HS-5 (cell line): ENCODE data around the gene SLC50A1.
"Not testable (repeated sequence)": the region's sequence is repeated elsewhere in the genome, so short reads cannot be mapped to it uniquely, and the experiment has no call there.

ENCODE experiments used
- DNase-seq: peaks from one replicate; pipeline ENCODE4 v3.0.0-alpha.2; 2012; ENCODE audit warnings: low read depth

SLC50A1 gene

DNA sequence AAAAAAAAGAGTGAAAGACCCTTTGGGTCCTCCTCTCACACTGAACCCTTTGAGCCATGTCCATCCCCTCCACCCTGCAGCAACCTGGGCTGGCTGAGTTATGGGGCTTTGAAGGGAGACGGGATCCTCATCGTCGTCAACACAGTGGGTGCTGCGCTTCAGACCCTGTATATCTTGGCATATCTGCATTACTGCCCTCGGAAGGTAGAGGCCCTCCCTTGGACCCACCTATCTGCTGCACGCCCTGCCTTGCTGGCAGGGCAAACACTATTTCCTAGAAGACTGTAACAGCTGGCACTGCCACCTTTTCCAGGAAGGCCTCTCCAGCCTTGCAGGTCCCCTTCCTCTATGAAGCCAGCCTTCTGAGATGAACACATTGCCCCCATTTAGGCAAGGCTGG is 1.1 kb downstream of the SLC50A1 start:
- no peak for DNase-seq

DNA sequence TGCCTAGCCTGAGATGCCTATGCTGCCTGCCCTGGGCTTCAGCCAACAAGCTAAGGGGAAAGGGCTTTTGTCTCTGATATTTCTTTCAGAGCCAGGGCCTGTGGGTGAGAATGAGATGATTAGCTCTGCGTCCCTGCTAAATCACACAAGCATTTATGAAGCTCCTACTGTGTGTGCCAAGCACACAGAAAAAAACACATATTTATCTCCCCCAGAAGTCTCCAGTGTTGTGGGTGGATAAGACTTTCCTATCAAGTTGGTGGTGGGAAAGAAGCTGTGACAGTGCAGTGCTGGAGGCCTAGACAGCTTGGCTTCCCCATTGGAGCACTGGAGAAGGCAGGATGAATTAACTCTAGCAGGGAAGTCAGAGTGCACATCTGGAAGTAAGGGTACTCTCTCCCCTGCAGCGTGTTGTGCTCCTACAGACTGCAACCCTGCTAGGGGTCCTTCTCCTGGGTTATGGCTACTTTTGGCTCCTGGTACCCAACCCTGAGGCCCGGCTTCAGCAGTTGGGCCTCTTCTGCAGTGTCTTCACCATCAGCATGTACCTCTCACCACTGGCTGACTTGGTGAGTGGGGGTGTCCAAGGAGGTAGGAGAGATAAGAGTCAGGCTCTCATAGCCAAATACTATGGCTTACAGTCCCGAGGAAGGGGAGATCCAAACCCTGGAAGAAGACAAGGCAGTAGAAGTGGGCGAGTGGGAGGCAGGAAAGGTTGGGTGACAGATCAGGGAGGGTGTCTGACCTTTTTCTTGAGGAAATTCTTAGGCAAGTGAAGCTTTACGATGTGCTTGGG is 1.7 kb downstream of the SLC50A1 start:
- DNase-seq = no peak

DNA sequence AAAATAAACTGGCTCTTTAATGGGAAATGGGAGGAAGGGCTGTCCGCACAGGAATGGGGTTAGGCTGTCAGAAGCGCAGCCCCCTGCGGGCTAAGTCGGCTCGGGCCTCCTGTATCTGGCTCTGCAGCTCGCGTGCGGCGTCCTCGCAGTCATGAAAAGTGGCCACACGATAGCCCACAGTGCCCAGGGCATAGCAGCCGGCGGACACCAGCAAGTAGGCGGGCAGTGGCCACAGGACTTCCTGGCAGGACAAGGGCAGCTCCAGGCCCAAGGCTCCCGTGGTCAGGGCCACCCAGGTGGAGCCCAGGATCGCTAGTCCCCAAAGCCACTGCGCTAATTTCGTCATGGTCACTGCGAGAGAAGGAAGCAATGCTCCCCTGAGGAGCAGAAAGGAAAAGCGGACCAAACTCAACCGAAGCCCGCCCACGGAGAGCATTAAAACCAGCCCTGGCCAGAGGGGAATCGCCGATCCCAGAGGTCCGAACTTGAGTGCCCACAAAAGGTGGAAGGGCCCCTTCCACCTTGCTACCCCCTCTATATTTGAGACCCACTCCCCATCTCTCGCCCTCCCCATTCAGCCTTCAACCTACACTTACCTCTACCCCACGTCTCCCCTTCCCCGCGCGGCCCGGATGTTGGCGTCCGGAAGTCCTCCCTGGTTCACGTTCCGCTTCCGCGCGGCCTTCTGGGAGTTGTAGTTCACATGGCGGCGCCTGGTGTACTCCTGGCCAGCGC is 4.4 kb downstream of the SLC50A1 start, which contains the start of gene DPM3:
Gene DPM3, minus strand, starts transcription at position 637 of the 735 bp plus-strand sequence. Its CDS starts 291 bp downstream, at position 346.
- DNase-seq = peak; percentile 35

DNA sequence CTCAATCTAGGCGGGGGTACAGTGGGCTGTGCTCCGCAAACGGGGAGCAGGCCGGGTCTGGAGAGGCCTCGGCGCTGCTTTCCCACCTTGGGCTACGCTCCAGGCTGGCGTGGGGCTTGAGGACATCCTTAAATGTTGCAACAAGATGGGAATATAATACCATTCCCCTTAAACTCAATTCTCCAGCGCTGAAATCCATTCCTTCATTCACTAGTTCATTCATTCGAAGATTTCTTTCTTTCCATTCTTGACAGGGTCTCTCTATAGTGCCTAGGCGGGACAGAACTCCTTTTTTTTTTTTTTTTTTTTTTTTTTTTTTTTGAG is 4.9 kb downstream of the SLC50A1 start:
- DNase-seq = no peak

DNA sequence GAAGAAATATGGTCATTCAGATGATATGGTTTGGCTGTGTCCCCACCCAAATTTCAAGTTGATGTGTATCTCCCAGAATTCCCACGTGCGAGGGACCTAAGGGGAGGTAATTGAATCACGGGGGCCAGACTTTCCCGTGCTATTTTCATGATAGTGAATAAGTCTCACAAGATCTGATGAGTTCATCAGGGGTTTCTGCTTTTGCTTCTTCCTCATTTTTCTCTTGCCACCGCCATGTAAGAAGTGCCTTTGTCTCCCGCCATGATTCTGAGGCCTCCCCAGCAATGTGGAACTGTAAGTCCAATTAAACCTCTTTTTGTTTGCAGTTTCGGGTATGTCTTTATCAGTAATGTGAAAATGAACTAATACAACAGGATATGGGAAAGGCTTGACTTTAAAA is 6.1 kb downstream of the SLC50A1 start:
- no peak for DNase-seq

DNA sequence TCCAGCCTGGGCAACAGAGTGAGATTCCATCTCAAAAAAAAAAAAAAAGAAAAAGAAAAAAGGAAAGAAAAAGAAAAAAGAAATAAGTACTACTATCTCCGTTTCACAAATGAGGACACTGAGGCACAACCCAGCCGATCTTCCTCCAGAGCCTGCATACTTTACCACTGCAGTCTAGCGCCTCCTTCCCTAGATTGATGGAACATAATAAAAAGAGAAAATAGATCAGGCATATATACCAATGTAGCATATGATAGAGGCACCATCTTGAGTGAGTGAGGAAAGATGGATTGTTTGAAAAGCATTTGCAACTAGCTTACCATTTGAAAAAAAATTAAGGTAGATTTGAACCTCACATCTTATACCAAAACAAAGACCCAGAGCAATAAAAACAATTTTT is 9.8 kb downstream of the SLC50A1 start:
- no peak for DNase-seq

DNA sequence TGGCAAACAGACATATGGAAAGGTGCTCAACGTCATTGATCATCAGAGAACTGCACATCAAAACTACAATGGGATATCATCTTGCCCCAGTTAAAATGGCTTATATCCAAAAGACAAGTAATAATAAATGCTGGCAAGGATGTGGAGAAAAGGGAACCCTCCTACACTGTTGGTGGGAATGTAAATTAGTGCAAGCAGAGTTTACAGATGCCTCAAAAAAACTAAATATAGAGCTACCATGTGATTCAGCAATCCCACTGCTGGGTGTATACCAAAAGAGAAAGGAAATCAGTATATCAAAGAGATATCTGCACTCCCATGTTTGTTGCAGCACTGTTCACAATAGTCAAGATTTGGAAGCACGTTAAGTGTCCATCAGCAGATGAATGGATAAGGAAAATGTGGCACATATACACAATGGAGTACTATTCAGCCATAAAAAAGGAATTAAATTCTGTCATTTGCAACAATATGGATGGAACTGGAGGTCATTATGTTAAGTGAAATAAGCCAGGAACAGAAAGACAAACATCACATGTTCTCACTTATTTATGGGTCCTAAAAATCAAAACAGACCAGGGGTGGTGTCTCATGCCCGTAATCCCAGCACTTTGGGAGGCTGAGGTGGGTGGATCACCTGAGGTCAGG is 20.5 kb downstream of the SLC50A1 start:
- DNase-seq = not testable (repeated sequence)

DNA sequence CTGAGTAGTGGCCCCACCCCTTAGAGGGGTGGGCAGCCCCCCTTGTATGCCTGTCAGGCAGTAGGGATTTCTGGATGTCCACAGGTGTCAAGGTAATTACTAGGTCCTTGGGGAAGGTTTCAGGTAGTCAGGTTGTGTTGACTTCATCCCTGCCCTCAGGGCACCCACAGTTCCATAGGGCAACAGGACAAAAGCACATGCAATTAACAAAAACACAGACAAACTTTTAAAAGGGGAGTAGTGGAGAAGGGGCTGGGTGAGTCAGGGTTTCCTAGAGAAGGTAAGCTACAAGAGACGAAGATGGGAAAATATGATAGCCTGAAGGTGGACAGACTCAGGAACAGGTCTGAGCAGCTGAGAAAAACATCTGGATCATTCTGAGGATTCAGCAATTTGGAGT is 23.3 kb downstream of the SLC50A1 start:
- DNase-seq = no peak

DNA sequence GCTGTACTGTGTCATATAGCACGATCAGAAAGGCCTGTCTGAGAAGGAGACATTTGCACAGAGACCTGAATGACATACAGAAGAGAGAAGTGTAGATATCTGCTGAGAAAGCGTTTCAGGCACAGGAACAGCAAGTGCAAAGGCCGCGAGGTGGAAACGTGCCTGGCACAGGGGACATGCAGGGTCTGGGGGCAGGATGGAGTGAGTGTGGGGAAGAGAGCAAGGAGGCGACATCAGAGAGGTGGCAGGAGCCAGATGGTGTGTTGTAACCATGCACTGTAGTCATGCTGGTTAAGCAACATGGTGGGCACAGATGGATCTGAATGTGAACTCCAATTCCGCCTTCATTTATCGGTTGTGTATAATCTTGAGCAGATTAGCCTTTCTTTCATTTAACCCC is 24.5 kb downstream of the SLC50A1 start:
- DNase-seq = no peak

DNA sequence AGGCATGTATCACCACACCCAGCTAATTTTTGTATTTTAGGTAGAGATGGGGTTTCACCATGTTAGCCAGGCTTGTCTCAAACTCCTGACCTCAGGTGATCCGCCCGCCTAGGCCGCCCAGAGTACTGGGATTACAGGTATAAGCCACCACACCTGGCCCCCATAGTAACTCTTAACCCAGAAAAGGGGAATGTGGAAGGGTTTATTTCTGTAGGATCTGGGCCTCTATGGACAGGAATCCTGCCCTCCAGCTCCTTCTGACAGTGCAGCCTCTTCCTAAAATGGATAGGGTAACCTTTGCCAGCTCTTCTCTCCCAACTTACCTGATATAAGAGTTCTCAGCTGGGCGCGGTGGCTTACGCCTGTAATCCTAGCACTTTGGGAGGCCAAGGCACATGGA is 27.0 kb downstream of the SLC50A1 start:
- DNase-seq = not testable (repeated sequence)

DNA sequence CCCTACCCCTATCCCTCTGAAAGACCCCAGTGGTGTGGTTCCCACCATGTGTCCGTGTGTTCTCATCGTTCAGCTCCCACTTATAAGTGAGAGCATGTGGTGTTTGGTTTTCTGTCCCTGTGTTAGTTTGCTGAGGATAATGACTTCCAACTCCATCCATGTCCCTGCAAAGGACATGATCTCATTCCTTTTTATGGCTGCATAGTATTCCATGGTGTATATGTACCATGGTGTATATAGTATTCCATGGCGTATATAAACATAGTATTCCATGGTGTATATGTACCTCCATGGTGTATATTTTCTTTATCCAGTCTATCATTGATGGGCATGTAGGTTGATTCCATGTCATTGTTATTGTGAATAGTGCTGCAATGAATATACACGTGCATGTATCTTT is 28.1 kb downstream of the SLC50A1 start:
- DNase-seq = not testable (repeated sequence)

DNA sequence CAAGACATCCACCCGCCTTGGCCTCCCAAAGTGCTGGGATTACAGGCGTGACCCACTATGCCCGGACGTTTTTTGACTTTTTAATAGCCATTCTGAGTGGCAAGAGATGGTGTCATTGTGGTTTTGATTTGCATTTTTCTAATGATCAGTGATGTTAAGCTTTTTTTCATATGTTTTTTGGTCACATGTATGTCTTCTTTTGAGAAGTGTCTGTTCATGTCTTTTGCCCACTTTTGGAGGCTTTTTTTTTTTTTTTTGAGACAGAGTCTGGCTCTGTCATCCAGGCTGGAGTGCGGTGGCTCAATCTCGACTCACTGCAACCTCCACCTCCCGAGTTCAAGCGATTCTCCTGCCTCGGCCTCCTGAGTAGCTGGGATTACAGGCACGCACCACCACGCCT is 29.0 kb downstream of the SLC50A1 start:
- DNase-seq = not testable (repeated sequence)

DNA sequence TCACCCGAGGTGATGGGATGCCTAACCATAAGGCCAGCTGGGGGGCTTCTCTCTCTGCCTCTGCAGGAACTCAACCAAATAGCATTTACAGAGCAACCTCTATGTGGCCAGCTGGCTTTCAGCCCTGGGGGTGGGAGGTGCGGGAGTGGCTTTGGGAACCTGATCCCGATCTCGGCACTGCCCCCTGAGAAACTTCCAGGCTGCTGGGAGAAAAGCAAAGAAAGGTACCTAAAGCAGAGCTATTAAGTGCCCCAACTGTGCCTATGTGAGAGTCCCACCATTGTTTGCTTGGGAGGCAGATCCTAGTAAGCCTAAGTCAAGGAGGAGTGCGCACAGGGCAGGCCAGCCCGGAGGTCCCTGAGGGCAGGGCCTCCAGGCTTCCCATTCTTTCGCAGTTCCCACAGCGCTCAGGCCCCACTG is 30.4 kb downstream of the SLC50A1 start:
- DNase-seq = no peak

DNA sequence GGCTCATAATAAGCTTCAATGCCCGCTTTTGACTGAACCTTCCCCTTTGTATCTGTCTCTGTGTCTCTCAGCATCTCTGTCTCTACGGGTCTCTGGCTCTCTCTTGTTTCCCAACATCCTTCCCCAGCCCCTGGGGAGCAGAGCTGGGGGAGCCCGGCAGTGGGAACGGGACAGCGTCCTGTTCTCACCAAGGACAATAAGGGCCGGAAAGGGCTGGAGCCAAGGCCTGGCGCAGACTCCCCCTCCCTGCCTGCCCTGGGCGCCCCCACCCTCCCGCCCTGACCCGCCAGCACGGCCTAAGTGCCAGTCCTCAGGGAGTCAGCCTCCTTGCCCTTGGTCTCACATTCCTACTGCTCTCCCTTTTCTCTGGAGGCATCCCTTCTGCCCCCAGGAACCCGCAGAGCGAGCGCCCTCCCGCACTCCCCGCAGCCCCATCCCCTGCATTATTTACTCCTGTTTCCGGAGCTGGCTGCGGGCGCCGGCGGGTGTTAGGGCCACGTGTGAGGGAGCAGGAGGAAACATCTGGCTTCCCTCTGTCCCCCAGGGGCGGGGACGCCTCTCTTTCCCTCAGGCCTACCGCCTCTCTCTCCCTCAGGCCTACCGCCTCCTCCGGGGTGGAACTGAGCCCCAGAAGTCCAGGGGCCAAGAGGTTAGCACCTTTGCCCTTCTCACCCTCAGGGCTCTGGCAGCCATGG is 31.0 kb downstream of the SLC50A1 start:
- no peak for DNase-seq

DNA sequence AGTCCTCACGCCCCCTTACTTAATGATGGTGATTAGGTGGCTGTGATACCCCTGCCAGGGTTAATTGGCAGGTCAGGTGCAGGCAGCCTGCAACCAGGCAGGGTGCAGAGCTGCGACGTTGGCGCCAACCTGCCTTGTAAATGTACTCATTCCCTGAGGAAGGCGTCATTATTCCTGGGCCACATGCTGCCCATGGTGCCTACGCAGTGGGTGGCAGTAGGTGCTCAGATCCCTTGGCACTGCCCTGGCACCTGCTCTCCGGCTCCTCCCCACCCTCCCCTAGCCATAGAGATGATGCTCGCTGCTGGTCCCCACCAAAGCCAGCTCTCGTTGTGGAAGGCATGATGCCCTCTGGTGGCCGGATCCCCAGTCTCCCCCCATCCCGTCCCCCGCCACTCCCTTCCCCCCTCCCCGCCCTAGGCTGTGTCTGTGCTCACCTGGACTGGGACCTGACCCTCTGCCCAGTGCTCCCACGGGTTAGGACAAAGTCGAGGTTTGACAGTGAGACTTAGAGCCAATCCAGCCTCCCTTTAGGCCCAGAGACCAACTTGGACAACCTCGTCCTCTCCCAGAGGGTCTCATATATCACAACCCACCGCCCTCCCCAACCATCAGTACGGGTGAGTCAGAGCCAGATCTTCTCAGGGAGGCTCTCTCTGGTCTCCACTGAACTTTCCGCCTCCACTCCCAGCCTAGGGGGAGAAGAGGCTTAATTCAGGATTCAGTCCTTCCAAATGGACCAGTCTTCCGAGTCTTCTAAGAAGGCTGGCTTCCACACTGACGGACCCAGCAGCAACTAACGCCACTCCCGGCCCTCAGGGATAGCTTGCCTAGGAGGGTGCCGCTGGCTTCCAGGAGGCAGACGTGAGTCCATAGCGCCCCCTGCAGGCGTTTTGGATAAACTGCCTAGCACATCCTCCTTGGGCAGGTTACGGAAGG is 31.8 kb downstream of the SLC50A1 start:
- no peak for DNase-seq

DNA sequence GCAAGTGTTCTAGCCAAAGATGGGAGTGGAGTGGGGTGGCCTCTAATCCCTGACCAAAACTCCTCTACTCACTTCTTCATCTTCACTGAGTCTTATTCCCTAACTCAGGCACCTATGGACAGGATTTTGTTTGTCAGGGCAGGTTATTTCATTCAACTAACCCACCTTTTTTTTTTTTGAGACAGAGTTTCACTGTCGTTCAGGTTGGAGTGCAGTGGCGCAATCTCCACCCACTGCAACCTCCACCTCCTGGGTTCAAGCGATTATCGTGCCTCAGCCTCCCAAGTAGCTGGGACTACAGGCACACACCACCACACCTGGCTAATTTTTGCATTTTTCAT is 32.4 kb downstream of the SLC50A1 start:
- DNase-seq = not testable (repeated sequence)

DNA sequence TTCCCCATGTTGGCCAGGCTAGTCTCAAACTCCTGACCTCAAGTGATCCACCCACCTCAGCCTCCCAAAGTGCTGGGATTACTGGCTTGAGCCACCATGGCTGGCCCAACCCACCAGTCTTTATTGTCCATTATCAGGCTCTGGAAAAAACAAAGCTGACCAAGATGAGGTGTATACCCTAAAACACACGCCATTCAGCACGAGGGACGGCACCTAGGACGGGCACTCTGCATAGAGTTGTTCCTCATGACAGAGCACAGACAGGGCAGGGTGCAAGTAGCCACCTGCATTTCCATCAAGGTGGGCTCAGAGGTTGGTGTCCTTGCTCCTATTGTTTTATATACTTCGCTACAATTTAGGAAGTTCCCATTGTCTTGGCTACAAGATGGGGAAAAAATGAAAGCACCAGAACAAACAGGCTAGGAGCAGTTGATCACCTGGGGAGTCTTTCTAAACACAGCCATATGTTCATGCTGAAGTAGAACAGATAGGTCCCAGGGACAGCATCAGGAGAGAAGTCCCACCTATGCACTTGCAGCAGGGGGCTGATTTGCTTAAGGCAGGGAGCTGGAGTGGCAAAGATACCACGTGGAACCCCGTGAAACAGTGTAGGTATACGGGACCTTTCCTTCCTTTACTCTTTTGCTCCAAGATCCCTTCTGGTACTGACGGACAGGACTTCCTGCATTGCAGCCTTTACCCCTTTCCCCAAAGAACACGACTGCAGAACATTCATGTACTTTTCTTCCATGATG is 33.0 kb downstream of the SLC50A1 start:
- DNase-seq = no peak

DNA sequence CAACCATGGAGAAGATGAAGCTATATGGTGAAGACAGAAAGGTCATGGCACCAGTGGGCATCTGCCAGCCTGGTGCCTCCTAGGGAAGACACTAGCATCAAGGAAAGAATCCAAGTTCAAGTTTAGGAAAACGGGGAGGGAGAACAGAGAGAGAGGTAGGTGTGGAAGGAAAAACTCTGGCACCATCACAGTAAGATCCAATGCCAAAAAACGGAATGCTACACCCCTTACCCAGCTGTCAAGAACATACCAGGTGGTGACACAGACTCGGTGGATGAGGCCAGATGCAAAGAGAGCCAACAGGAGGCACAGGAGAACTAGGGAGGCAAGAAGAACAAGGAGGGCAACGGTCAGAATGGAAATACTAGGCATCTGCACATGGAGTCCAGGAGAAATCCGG is 33.9 kb downstream of the SLC50A1 start:
- DNase-seq = no peak

DNA sequence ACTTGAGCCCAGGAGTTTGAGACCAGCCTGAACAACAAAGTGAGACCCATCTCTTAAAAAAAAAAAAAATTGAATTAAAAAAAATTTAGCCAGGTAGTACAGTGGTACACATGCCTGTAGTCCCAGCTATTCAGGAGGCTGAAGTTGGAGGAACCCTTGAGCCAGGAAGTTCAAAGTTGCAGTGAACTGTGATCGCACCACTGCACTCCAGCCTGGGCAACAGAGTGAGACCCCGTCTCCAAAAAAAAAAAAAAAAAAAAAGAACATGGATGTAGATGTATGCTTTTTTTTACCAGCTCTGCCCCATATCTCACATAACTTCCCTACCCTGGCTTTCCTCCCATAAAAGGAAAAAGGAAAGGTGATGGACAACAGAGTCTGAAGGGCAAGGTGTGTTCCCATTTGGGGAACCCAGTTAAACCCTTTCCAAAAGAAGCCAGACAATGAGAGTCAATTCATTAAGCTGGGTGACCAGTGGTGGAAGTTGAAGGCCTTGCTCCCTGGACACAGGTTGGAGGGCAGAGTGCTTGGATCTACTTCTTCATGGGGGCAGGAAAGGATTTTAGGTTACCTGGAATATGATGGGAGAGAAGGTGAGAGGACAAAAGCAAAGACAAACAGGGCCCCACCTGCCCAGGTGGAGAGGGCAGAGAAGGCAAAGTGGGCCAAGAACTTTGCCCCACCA is 34.6 kb downstream of the SLC50A1 start:
- DNase-seq = no peak

DNA sequence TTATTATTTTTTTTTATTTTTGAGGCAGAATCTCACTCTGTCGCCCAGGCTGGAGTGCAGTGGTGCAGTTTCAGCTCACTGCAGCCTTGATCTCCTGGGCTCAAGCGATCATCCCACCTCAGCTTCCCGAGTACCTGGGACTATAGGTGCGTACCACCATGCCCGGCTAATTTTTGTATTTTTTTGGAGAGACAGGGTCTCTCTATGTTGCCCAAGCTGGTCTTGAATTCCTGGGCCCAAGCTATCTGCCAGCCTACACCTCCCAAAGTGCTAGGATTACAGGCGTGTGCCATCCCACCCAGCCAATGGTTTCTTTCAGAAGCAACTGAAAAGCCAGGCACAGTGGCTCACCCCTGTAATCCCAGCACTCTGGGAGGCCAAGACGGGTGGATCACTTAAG is 35.2 kb downstream of the SLC50A1 start:
- DNase-seq = no peak
